ENCODE data around the gene CLASP2.
"Not testable (repeated sequence)": the region's sequence is repeated elsewhere in the genome, so short reads cannot be mapped to it uniquely, and the experiment has no call there.

GRCh38 chr3:33447256-33447625 lies 270.8 kb downstream of the CLASP2 start:
- TF ChIP-seq CTCF (conservative IDR thresholded peaks at IDR 0.05); EZH2 (IDR thresholded peaks at IDR 0.05; ENCODE audit: low read depth): not testable (repeated sequence)
